T-helper 1 cell treated with Interleukin-12 subunit alpha and Interleukin-12 subunit beta and Interleukin-4 antibody, amounts not matched to agents 30 μg/mL and 1 μg/mL, for 36 hours (primary cell): ENCODE results near the gene USP2.

Experiments
- H3K27ac Mint-ChIP-seq: one replicate; pipeline ENCODE4 v1.8.0; 2021; ENCODE audit warnings: mild to moderate bottlenecking, mixed read lengths
- H3K27me3 Mint-ChIP-seq: one replicate; pipeline ENCODE4 v1.8.0; 2021; ENCODE audit warnings: low read depth, mixed read lengths
- H3K36me3 Mint-ChIP-seq: one replicate; pipeline ENCODE4 v1.8.0; 2021; ENCODE audit warnings: low read depth, mixed read lengths
- H3K4me1 Mint-ChIP-seq: one replicate; pipeline ENCODE4 v1.8.0; 2021; ENCODE audit warnings: low read depth, mixed read lengths
- H3K4me3 Mint-ChIP-seq: one replicate; pipeline ENCODE4 v1.8.0; 2021; ENCODE audit warnings: mild to moderate bottlenecking, moderate library complexity, mixed read lengths
- H3K9me3 Mint-ChIP-seq: one replicate; pipeline ENCODE4 v1.8.0; 2021; ENCODE audit warnings: mixed read lengths

USP2 gene

GRCh38 chr11:119329320-119329719 is 52.2 kb downstream of the USP2 start:
- Mint-ChIP-seq H3K27ac (no peak overlapping the region), H3K4me3 (no peak overlapping the region), H3K27me3 (peaks cover 28% of the 10 kb centered on the region)

GRCh38 chr11:119324189-119324588 is 57.3 kb downstream of the USP2 start:
- Mint-ChIP-seq H3K27ac (no peak overlapping the region), H3K9me3 (no peaks in the 10 kb centered on the region), H3K36me3 (no peaks in the 10 kb centered on the region), H3K4me1 (peaks cover 19% of the 10 kb centered on the region), H3K27me3 (peaks cover 14% of the 10 kb centered on the region), H3K4me3 (no peak overlapping the region)

More at GRCh38 chr11:119329320-119329719, 52.2 kb downstream of the USP2 start:
- Mint-ChIP-seq H3K9me3 (no peaks in the 10 kb centered on the region), H3K36me3 (no peaks in the 10 kb centered on the region), H3K4me1 (peaks cover 15% of the 10 kb centered on the region)

- no peak overlapping the region for H3K4me3 Mint-ChIP-seq
- no peaks in the 10 kb centered on the region for H3K9me3 Mint-ChIP-seq
- no peaks in the 10 kb centered on the region for H3K36me3 Mint-ChIP-seq
- H3K4me1 Mint-ChIP-seq = peaks cover 23% of the 10 kb centered on the region
- no peak overlapping the region for H3K27ac Mint-ChIP-seq
- peaks cover 16% of the 10 kb centered on the region for H3K27me3 Mint-ChIP-seq
These were observed 57.9 kb downstream of the USP2 start for GRCh38 chr11:119323532-119324033.

- Mint-ChIP-seq H3K4me3 (no peak overlapping the region), H3K27ac (no peak overlapping the region), H3K9me3 (no peaks in the 10 kb centered on the region), H3K27me3 (peaks cover 18% of the 10 kb centered on the region), H3K4me1 (peaks cover 23% of the 10 kb centered on the region), H3K36me3 (no peaks in the 10 kb centered on the region)
These were observed 58.5 kb downstream of the USP2 start for GRCh38 chr11:119322921-119323531.

GRCh38 chr11:119322360-119322739 is 59.1 kb downstream of the USP2 start:
- Mint-ChIP-seq H3K4me3 (no peak overlapping the region), H3K9me3 (no peaks in the 10 kb centered on the region), H3K27me3 (peaks cover 25% of the 10 kb centered on the region), H3K36me3 (no peaks in the 10 kb centered on the region), H3K4me1 (peaks cover 23% of the 10 kb centered on the region), H3K27ac (no peak overlapping the region)

- Mint-ChIP-seq H3K4me3 (peak overlapping the region; percentile 75), H3K4me1 (peaks cover 23% of the 10 kb centered on the region), H3K36me3 (no peaks in the 10 kb centered on the region), H3K27ac (peak overlapping the region; percentile 87), H3K9me3 (no peaks in the 10 kb centered on the region), H3K27me3 (peaks cover 25% of the 10 kb centered on the region)
These were observed 60.5 kb downstream of the USP2 start for GRCh38 chr11:119320776-119321524.

- H3K9me3 Mint-ChIP-seq = no peaks in the 10 kb centered on the region
- H3K36me3 Mint-ChIP-seq = no peaks in the 10 kb centered on the region
- H3K27me3 Mint-ChIP-seq = peaks cover 30% of the 10 kb centered on the region
- H3K27ac Mint-ChIP-seq = no peak overlapping the region
- H3K4me3 Mint-ChIP-seq = peak overlapping the region; percentile 84
- peaks cover 29% of the 10 kb centered on the region for H3K4me1 Mint-ChIP-seq
These were observed 61.2 kb downstream of the USP2 start for GRCh38 chr11:119320240-119320775.

GRCh38 chr11:119319700-119320239 is 61.7 kb downstream of the USP2 start:
- H3K27me3 Mint-ChIP-seq = peaks cover 31% of the 10 kb centered on the region
- H3K36me3 Mint-ChIP-seq = no peaks in the 10 kb centered on the region
- peak overlapping the region; percentile 89 for H3K27ac Mint-ChIP-seq
- peak overlapping the region; percentile 84 for H3K4me3 Mint-ChIP-seq
- H3K9me3 Mint-ChIP-seq = no peaks in the 10 kb centered on the region
- H3K4me1 Mint-ChIP-seq = peaks cover 30% of the 10 kb centered on the region

GRCh38 chr11:119319136-119319699 is 62.3 kb downstream of the USP2 start:
- H3K27ac Mint-ChIP-seq = peak overlapping the region; percentile 89
- peak overlapping the region; percentile 84 for H3K4me3 Mint-ChIP-seq
- H3K27me3 Mint-ChIP-seq = peaks cover 33% of the 10 kb centered on the region
- H3K4me1 Mint-ChIP-seq = peaks cover 30% of the 10 kb centered on the region
- H3K36me3 Mint-ChIP-seq = no peaks in the 10 kb centered on the region
- no peaks in the 10 kb centered on the region for H3K9me3 Mint-ChIP-seq

GRCh38 chr11:119318240-119319135 is 63.0 kb downstream of the USP2 start:
- Mint-ChIP-seq H3K9me3 (no peaks in the 10 kb centered on the region), H3K36me3 (no peaks in the 10 kb centered on the region), H3K4me3 (peak overlapping the region; percentile 55), H3K27ac (peak overlapping the region; percentile 82), H3K27me3 (peaks cover 35% of the 10 kb centered on the region), H3K4me1 (peaks cover 26% of the 10 kb centered on the region)

- H3K9me3 Mint-ChIP-seq = no peaks in the 10 kb centered on the region
- no peak overlapping the region for H3K27ac Mint-ChIP-seq
- peaks cover 24% of the 10 kb centered on the region for H3K4me1 Mint-ChIP-seq
- H3K27me3 Mint-ChIP-seq = peaks cover 35% of the 10 kb centered on the region
- H3K4me3 Mint-ChIP-seq = no peak overlapping the region
- H3K36me3 Mint-ChIP-seq = no peaks in the 10 kb centered on the region
These were observed 63.8 kb downstream of the USP2 start for GRCh38 chr11:119317592-119318239.

GRCh38 chr11:119316729-119317591 is 64.5 kb downstream of the USP2 start, which contains the start of gene MCAM:
TSS of gene MCAM (minus strand) at chr11:119317130. CDS start at chr11:119317101, 29 bp downstream.
- H3K4me3 Mint-ChIP-seq = peak within 1 kb of the TSS; percentile 63
- peaks cover 20% of the 10 kb centered on the region for H3K4me1 Mint-ChIP-seq
- H3K27me3 Mint-ChIP-seq = peaks cover 35% of the 10 kb centered on the region
- no peaks in the 10 kb centered on the region for H3K36me3 Mint-ChIP-seq
- no peaks in the 10 kb centered on the region for H3K9me3 Mint-ChIP-seq
- H3K27ac Mint-ChIP-seq = no peak within 1 kb of the TSS
